ENCODE results near the gene NPBWR2.
"Not testable (repeated sequence)": the region's sequence is repeated elsewhere in the genome, so short reads cannot be mapped to it uniquely, and the experiment has no call there.

NPBWR2 gene

DNA sequence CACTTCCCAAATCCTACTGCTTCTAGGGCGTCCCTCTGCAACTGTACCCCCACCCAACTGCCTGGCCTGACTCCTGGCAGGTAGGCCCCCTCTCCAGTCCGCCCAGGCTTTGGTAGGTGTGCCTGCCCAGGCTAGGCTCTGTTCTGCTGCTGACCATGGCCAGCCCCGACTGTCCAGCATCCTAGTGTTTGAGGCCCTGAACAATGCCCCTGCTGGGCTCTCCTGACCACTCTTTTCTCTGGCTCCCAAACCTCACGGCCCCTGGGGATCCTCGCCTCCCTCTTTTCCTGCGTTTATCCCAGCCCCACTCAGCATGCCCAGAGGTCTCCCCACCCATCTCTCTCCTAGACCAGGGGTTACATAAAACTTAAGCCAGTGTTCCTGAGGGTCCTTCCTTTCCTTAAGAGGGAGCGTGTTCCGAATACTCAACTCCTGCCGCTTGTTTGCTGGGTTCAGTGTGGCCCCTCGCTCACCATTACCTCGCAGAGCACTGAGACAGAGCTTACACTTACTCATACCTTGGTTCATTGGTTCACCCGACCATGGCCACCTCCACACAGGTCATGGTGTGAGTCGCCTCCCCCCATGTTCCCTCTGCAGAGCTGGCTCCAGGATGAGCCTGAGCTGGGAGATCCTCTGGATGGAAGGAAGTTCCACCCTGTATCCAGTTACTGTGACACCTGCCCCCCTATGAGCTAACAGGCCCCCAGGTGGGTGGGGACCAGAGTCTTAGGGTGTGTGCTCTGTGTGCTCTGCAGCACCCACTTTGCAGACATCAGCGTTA, 35.8 kb upstream of the NPBWR2 start:
- no peak for DNase-seq

DNA sequence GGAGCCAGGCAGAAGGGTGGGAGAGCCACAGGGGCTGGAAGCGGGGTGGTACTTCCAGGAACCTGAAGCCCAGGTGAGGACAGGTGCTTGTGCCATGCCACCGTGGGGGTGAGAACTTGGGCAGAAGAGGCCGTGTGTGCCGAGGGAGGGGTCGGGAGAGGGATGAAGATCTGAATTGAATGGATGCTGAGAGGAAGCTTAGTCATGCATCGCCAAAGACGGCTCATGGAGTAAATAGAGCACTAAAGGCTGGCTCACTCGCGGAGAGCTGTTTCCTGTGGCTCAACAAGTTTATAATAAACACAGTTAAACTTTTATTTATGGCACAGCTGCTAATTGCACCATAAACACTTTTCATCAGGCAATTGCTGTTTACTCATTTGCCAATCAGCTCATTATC, 35.2 kb upstream of the NPBWR2 start:
- DNase-seq = no peak

DNA sequence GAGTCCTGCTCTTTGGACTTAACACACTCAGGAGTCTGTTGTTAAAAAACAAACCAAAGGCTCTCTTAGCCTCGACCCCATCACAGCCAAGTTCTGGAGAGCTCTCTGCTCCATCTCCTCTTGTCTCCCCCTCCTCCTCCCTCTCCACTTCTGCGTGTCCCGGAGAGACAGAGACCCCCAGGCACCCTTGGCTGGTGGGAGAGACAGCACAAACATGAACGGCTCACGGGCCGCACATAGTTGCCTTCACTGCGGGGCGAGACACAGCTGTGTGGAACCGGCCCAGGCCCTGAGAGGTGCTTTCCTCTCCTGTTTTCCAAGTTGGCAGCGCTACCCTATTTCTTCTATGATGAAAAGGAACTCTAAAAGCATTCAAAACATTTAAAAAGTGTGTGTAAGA, 33.6 kb upstream of the NPBWR2 start:
- DNase-seq = no peak

DNA sequence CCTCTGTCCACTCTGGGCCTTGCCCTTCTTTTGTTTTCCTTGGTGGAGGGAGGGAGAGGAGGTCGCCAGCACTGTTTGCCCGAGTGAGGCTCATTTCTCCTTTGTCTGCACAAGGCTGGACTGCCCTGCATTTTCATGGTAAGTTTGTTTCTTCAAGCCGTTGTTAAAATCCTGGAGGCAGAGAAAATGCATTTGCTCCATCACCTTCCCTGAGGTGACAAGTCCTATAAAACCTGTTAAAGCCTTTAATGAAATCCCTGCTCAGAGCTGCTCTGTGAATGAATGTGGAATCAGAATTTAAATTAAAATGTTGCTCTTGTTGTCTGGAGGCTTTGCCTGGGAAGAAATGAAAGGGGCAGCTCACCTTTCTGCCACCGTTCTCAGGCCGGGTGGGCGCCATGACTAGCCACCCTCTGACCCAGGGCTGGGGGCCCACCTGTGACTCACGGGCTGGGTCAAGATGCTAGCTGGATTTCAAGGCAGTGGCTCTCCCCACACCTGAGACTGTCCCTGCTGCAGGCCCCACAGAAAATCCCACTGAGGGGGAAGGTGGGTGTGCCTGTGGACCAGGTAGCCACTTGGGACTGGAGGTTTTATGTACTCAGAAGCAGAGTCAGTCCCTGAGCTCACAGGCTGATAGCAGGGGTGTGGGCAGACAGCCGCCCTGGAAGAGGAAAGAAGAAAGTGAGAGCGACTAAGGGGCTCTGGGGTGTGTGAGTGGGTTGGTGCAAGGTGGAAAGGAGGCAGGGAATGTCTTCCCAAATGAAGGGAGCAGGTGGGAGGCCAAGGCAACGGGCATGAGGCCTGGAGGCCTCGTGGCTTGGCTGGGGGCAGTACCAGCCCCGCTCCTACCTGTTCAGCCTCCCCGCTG, 32.9 kb upstream of the NPBWR2 start:
- DNase-seq = no peak

DNA sequence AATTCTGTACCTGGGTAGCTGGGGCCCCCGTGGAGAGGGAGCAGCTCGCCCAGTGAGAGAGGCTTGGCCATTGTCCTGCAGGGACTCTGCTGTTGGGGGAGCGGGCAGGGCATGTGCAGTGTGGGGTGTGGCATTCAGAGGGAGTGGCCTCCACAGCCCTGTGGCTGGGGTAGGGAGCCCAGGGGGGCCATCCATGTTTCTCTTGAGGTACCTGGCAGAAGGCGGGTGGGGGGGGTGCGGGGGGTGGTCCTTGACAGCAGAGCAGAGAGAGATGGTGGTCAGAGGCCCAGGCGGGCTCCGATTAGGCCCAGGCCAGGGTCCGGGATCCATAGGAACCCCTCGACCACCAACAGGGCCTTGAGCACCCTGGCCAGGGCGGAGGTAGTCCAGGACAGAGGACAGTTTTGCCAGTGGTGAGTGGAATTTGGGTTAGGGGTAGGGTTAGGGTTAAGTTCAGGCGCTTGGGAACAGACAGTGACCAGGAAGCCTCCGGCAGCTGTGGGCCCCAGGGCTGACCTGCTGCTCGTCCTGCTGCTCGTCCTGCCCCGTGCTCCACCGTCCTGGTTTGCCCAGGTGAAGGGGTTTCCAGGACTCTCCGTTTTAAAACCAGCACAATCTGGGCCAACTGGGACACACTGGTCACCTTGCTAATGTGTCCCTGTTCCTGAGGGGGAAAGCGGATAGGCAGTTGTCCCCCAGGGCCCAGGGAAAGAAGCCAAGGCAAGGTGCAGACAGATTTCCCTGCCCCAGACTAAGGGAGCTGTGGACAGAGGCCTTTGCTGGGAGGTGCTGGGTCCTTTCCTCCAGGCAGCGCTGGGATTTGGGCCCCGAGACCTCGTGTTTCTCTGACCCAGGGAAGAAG, 32.1 kb upstream of the NPBWR2 start:
- no peak for DNase-seq

DNA sequence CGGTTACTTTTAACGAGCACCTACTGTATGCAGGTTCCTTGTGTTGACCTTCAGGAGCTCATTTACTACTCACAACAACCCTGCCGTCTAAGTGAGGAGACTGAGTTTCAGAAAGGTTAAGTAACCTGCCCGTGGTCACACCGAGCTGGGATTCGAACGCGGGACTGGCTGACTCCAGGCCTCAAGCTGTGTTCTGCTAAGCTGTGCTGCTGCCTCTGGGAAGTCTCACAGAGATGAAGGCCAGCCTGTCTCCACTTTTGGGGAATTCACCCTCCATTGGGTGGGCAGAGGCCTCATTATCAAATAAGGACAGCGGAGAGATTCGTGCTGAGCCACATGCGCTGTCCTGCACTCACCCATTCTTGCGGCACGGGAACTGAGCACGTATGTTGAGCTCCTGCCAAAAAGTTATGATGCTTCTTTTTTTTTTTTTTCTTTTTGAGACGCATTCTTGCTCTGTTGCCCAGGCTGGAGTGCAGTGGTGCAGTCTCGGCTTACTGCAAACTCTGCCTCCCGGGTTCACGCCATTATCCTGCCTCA, 31.0 kb upstream of the NPBWR2 start:
- DNase-seq = no peak

DNA sequence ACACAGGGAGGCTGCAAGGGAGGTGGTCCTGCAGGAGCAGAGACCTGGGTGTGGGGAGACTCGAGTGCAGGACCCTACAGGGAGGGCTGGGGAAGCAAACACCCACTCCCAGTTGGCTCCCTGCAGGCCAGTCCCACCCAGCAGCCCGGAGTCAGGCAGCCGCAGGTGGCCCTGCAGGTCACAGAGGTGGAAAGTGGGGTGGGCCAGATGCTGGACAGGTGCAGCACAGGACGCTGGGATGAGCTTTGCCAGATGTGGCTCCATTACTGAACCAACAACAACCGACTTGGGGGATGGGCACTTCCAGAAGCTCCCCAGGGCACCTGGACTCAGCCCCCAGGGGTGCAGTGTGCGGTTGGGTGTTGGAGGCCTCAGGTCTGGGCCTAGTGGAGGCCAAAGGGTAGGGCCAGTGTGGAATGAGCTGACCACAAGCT, 30.2 kb upstream of the NPBWR2 start:
- DNase-seq = no peak

DNA sequence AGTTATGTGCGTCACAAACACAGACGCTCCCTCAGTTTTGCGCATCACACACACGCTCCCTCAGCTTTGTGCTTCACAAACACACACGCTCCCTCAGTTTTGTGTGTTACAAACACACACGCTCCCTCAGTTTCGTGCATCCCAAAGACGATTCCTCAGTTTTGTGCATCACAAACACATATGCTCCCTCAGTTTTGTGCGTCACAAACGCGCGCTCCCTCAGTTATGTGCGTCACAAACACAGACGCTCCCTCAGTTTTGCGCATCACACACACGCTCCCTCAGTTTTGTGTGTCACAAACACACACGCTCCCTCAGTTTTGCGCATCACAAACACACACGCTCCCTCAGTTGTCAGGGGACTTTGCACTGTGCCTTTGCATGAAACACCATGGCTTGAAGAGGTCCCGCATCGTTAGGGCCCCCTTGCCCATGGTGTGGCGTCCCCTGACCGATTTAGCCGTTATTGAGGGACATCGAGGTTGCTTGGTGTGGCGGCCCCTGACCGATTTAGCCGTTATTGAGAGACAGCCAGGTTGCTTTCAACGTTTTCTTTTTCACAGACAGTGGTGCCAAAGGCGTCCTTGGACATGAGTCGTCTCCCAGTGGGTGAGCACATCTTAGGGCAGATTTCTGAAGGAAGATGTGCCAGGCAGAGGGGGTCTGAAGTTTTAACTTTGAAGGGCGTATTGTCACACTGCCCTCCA, 28.8 kb upstream of the NPBWR2 start:
- no peak for DNase-seq

DNA sequence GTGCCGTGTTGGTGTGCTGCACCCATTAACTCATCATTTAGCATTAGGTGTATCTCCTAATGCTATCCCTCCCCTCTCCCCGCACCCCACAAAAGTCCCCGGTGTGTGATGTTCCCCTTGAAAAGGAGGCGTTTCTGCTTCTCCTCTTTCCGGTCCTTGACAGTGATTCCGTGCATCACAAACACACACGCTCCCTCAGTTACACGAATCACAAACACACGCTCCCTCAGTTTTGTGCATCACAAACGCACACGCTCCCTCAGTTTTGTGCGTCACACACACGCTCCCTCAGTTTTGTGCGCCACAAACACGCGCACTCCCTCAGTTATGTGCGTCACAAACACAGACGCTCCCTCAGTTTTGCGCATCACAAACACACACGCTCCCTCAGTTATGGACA, 27.4 kb upstream of the NPBWR2 start:
- DNase-seq = not testable (repeated sequence)

DNA sequence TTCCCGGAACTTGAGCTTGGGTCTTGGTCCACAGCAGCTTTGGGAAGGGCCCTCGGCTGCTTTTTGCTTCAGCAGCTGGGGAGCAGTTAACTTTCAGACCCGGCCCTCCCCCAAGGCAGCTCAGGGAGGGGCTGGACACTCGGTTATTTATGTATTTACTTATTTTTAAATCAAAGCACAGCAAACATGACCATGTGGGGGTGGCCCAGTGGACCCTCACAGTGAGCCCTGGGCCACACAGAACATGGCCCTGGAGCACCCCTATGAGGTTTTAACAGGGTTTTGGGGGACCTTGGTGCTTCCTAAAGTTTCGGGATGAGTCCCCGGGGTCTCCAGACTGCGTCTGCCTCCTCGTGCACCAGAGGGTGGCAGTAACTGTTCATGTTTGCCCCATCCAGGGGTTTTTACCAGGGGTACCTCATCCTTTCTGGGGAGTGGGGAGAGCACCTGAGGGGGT, 26.6 kb upstream of the NPBWR2 start:
- no peak for DNase-seq

DNA sequence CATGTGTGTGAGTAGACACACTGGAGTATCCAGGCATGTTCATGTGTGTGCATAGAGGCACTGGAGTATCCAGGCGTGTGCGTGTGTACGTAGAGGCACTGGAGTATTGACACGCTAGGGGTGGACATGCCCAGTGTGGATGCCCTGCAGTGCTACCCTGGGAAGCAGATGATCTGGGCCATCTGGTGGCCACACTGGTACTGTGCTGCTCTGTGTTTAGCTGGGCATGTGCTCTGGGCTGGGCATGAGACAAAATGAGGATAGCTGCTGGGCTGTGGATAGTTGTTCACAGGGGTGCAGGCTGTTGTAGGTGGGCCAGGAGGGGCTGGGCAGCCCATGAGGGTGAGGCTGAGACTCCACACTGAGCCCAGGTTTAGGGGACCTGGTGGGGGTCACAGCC, 24.0 kb upstream of the NPBWR2 start:
- DNase-seq = peak in 1 of 2 experiments; percentile 39

DNA sequence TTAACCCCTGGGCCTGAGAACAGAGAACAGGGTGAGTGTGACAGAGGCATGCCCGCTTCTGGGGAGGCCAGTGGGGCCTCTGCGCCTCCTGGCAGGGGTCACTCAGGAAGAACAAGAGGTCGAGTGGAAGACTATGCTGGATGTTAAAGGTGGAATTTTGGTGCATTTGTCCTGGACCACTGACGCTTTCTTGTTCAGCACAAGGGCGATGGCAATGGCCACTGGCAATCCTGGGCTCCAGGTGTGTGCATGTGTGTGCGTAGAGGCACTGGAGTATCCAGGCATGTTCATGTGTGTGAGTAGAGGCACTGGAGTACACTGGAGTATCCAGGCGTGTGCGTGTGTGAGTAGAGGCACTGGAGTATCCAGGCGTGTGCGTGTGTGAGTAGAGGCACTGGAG, 23.5 kb upstream of the NPBWR2 start:
- DNase-seq = no peak

DNA sequence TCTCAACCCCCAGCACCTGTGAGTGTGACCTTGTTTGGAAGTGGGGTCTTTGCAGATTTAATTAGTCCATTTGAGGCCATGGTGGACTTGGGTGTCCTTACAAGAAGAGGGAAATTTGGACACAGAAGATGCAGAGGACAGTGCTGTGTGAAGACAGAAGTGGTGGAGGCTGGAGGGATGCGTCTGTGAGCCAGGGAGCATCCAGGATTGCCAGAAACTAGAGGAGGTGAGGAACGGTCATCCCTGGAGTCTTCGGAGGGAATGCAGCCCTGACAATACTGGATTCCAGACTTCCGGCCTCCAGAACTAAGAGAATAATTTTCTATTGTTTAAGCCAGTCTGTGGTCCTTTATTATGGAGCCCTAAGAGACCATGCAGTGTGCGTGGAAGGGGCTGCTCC, 22.9 kb upstream of the NPBWR2 start:
- no peak for DNase-seq

DNA sequence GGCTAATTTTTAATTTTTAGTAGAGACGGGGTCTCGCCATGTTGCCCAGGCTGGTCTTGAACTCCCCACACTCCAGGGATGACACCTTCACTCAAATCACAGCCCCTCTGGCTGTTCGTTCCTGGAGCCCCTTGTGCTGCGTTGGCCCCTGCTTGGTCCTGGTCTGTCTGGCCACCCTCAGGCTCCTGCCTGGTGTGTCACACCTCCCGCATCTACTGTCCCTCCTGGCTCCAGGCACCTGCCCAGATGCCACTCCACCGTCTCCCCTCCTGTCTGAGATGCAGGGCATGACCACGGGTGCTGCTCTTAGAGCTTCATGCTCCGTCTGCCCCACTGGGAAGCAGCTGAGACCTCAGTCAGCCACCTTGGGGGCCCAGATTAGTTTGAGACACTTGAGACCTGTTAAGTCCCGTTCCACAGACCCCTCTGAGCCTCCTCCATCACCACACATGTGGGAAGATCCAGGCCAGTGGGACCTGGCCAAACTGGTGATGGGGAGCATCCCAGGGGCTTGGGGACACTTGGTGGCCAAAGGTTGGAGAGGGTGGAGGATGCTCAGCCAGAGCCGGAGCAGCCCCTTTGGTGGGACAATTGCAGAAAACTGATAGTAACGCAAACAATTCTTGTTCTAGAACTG, 21.9 kb upstream of the NPBWR2 start:
- DNase-seq = no peak

DNA sequence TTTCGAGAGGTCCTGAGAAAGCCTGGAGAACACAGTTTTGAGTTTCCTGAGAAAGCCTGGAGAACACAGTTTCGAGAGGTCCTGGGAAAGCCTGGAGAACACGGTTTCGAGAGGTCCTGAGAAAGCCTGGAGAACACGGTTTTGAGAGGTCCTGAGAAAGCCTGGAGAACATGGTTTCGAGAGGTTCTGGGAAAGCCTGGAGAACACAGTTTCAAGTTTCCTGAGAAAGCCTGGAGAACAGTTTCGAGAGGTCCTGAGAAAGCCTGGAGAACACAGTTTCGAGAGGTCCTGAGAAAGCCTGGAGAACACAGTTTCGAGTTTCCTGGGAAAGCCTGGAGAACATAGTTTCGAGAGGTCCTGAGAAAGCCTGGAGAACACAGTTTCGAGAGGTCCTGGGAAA, 16.2 kb upstream of the NPBWR2 start:
- not testable (repeated sequence) for DNase-seq

DNA sequence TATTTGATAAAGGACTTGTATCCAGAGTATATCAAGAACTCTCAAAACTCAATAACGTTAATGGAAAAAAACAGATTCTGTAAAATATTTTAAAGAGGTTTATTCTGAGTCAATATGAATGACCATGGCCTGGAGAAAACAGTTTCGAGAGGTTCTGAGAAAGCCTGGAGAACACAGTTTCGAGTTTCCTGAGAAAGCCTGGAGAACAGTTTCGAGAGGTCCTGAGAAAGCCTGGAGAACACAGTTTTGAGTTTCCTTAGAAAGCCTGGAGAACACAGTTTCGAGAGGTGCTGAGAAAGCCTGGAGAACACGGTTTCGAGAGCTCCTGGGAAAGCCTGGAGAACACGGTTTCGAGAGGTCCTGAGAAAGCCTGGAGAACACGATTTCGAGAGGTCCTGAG, 15.6 kb upstream of the NPBWR2 start:
- not testable (repeated sequence) for DNase-seq

DNA sequence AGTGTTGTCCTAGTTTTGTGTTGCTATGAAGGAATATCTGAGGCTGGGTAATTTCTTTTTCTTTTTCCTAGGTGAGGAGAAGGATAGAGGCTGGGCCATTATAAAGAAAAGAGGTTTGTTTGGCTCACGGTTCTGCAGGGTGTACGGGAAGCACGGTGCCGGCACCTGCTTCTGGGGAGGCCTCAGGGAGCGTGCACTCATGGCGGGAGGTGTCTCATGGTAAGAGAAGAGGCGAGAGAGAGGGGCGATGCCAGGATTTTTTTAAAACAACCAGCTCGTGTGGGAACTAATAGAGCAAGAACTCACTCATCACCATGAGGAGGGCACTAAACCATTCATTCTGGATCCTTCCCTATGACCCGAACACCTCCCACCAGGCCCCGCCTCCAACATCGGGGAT, 14.2 kb upstream of the NPBWR2 start:
- DNase-seq = no peak

DNA sequence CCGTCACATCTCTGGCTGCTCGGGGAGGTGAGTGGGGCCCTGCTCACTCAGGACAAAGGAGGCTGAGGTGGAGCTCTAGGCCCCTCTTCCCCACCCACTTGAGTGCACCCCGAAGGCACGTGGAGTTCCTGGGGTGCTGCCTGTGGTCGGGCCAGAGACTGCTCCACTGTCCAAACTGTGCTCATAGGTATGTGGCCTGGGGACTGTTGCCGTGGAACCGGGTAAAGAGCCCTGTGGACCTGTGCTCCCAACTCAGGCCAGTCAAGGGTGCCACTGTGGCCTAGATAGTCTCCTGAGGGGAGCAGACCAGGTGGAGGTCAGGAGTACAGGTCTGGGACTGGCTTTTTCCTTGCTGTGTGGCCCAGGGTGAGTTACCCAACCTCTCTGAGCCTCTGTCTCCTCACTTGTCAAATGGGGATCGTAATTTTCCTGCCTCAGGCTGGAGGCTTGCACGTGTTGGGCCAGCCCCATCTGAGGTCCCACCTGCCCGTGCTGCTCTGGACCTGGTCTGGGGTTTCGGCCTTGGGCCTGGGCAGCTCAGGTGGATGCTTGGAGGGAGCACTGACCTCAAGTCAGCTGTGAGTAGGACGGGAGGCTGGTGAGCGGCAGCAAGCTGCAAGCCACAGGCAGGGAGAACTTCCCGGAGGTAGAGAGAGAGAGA, 12.4 kb upstream of the NPBWR2 start:
- DNase-seq = no peak

DNA sequence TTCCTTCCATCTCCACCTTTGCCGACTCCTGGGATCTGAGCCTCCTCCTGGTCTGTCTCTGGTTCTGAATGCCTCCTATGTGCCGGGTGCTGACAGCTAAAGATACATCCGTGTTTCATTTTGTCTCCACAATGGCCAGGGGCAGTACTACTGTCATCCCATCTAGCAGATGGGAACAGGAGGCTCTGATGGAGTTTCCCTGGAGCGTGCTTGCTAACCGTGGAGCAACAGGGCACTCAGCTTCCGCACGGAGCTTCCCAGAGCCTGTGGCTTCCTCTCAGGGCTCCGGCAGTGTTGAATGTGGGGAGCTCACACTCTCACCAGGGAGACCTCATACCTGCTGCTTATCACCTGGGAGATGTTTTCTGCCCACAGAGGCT, 11.9 kb upstream of the NPBWR2 start:
- DNase-seq = no peak

DNA sequence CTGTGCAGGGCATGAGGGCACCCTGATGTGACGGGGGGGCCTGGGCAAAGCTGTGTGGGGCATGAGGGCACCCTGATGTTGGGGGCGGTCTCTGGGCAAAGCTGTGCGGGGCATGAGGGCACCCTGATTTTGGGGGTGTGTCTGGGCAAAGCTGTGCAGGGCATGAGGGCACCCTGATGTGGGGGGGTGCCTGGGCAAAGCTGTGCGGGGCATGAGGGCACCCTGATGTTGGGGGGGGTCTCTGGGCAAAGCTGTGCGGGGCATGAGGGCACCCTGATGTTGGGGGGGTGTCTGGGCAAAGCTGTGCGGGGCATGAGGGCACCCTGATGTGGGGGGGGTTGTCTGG, 10.0 kb upstream of the NPBWR2 start:
- not testable (repeated sequence) for DNase-seq

Measured in NCI-H446 (cell line).